GM13977 (cell line): ENCODE data around the gene LRP6.

ENCODE experiments used
- DNase-seq: peaks from one replicate; pipeline ENCODE4 v3.0.0; 2012; ENCODE audit warnings: low spot score
- in situ Hi-C: fragments of 300-500 bp; cut with MboI; formaldehyde crosslinking; loops from one replicate; pipeline ENCODE4 v1.12.0; 2022; ENCODE audit warnings: low sequenced_read_pairs, low pct_unique_long_range_greater_than_20kb, mixed read lengths, inconsistent platforms; ENCODE audit not compliant: unreplicated experiment
- TF ChIP-seq, protein P1 (sequence below): IDR thresholded peaks from 2 replicates; pipeline ENCODE4 v1.5.1; 2012; ENCODE audit warnings: mild to moderate bottlenecking, control low read depth; ENCODE audit not compliant: insufficient read depth; ENCODE audit errors: extremely low read depth, missing control alignments

The LRP6 gene

DNA sequence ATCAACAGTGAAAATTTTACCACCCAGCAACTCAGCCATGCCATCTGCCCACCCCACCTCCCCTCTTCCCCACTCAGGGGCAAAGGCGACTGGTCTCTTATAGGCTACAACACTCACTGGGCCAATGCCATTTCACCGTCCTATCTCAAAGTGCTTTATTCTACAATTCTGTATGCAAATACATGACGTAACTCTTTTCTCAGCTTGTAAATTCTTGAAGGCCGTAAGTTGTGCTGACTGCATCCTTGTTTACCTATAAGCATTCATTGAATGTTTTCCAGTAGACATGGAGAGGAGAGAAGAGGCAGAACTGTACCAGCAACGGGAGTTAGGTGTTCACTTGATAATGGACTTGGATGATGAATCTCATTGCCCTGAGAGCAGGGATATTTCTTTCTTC, 180.5 kb downstream of the LRP6 start:
- TF ChIP-seq, protein P1, sequence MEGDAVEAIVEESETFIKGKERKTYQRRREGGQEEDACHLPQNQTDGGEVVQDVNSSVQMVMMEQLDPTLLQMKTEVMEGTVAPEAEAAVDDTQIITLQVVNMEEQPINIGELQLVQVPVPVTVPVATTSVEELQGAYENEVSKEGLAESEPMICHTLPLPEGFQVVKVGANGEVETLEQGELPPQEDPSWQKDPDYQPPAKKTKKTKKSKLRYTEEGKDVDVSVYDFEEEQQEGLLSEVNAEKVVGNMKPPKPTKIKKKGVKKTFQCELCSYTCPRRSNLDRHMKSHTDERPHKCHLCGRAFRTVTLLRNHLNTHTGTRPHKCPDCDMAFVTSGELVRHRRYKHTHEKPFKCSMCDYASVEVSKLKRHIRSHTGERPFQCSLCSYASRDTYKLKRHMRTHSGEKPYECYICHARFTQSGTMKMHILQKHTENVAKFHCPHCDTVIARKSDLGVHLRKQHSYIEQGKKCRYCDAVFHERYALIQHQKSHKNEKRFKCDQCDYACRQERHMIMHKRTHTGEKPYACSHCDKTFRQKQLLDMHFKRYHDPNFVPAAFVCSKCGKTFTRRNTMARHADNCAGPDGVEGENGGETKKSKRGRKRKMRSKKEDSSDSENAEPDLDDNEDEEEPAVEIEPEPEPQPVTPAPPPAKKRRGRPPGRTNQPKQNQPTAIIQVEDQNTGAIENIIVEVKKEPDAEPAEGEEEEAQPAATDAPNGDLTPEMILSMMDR, result no peak
- in situ Hi-C loops, result no loop called here
- DNase-seq, result no peak

DNA sequence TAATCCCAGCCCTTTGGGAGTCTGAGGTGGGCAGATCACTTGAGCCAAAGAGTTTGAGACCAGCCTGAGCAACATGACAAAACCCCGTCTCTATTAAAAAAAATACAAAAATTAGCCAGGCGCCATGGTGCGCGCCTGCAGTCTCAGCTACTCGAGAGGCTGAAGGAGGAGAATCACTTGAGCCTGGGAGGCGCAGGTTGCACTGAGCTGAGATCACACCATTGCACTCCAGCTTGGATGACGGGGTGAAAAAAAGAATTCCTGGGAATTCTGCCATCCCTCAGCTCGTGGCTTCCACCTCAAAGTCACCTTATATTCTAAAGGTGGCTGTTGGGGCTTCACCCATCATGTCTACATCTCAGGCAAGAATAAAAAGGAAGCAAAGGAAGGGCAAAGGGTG, 183.2 kb downstream of the LRP6 start:
- TF ChIP-seq, protein P1, result no peak
- no peak for DNase-seq
- in situ Hi-C loops, result no loop called here

DNA sequence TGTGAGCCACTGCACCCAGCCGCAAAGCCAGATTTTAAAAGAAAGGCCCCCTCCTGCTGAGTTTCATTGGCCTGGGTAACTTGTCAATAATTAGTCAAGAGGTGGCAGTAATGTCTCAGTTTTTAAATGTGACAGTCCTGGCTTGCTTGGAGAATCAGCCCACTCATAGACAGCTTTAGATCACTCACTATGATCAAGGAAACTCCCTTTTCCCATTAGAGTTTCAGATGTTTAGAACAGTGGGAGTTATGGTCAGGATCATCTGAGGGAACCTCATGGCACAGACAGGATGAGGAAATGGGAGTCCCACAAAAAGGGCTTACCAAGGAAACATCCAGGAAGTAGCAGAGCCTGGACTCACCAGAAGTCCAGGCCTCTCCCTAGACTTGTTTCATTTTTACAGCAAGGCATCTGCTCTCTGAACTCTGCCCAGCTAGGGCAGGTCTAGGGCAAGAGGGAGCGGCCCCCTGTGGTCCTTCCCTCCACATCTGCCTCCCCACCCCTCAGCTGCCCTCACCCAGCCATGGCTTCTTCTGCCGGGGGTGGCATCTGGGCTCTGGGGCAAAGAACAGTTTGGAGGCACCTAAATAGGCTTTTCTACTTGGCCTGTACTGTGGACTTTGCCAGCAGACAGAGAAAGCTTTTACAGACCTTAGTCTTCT, 184.9 kb downstream of the LRP6 start:
- peak; percentile 74 for DNase-seq
- in situ Hi-C loops, result no loop called here
- TF ChIP-seq, protein P1, result peak; percentile 50

DNA sequence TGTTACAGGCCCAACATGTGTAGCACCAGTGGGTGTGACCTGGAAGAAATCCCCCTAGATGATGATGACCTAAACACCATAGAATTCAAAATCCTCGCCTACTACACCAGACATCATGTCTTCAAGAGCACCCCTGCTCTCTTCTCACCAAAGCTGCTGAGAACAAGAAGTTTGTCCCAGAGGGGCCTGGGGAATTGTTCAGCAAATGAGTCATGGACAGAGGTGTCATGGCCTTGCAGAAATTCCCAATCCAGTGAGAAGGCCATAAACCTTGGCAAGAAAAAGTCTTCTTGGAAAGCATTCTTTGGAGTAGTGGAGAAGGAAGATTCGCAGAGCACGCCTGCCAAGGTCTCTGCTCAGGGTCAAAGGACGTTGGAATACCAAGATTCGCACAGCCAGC, 187.6 kb downstream of the LRP6 start:
- DNase-seq, result no peak
- in situ Hi-C loops, result no loop called here
- TF ChIP-seq, protein P1, result no peak

DNA sequence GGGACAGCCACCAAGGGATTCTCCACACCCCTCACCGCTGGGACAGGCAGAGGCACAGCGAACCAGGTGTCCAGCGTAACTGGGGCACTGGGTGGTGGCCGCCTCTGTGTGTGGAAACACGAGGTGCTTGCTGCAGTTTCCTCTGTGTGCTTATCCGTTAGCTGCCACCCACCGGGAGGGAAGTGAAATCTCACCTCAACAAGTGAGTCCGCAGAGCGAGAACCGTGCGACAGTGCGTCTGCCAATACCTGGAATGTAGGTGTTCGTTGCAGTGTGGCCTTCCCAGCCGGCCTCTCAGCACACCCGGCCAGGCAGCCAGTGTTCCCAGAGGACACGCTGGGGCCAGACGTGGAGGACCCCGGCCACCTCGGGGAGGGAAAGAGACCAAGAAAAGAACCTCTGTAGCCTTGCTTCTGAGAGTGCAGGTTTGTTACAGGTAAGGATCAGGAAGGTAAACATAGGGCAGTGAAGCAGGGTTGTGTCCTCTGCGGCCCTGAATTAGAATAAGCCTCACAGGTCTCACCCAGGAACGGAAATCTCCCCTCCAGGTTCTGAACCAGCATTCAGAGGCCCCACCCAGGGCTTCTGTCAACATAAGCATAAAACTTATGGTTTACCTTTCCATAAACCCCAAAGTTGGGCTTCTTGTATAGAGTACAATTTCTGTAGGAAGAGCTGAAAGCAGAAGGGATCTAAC, 194.6 kb downstream of the LRP6 start:
- in situ Hi-C loops, result loop anchor here (25.0 kb wide), 1 partner anchor 265 kb away; no protein-coding TSS in a partner anchor
- DNase-seq, result no peak

More for the DNA sequence above, 194.6 kb downstream of the LRP6 start:
- TF ChIP-seq, protein P1, result no peak
